ENCODE data around the gene FRMD1.

Gene FRMD1

DNA sequence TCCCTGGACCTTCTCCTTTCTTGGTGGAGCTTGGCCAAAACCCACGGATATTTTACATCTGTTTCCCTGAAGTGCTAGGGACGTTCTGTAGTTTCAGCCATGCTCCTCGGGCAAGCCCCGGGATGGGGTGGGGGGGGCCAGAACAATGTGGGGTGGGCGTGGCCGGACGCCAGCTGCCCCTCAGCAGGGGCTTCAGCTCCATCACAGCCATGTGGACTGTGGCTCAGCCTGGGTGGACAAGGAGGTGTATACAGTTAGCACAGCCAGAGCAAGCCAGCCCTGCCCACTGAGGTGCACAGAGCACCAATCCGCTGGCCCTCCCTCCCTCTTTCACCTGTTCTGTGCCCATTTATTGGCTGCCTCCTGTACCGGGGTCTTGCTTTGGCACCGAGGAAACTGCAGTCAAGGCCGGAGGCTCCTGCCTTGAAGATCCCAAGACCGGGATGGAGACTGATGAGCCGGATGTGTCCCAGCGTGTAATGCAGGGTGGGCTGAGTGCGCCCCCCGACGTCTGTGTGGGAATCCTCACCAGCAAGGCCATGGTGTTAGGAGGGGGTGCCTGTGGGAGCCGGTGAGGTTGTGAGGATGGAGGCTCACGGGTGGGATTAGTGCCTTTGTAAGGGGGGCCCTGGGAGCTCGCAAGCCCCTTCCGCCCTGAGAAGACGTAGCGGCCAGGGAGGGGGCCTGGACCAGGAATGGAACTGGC lies 28.0 kb downstream of the FRMD1 start:
- TF ChIP-seq, protein P1, sequence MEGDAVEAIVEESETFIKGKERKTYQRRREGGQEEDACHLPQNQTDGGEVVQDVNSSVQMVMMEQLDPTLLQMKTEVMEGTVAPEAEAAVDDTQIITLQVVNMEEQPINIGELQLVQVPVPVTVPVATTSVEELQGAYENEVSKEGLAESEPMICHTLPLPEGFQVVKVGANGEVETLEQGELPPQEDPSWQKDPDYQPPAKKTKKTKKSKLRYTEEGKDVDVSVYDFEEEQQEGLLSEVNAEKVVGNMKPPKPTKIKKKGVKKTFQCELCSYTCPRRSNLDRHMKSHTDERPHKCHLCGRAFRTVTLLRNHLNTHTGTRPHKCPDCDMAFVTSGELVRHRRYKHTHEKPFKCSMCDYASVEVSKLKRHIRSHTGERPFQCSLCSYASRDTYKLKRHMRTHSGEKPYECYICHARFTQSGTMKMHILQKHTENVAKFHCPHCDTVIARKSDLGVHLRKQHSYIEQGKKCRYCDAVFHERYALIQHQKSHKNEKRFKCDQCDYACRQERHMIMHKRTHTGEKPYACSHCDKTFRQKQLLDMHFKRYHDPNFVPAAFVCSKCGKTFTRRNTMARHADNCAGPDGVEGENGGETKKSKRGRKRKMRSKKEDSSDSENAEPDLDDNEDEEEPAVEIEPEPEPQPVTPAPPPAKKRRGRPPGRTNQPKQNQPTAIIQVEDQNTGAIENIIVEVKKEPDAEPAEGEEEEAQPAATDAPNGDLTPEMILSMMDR (conservative IDR thresholded peaks at IDR 0.05), result no peak
- H3K27ac ChIP-seq, result no peak overlapping the region

DNA sequence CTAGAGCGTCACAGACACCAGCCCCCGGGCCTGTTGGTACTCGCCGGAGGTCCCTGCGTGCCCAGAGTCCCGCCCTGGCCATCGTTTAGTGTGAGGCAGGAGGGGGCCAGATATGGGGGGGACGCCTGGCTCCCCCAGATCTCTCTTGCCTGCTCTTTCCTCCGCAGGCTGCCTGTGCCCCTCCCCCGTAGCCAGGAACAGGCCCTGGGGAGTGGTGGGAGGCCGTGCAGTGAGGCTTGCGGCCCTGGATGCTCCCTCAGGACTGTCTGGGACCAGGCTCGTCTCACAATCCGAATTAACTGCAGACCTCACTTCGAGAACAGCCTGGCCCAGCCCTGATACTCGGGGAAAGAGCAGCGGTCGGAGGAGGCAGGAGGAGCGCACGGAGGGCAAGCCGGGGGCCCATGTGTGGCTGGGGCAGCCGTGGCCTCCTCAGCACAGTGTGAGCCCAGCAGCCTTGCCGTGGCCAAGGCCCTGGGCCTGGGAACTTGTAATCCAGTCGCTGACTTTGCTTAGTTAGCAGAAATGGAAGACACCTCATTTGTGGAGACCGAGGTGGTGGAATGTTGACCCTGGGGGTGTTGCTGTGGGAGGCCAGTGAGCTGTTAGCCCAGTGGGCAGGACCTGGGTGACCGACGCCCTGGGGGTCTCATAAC lies 28.7 kb downstream of the FRMD1 start:
- TF ChIP-seq, protein P1 (conservative IDR thresholded peaks at IDR 0.05), result no peak
- H3K27ac ChIP-seq, result no peak overlapping the region

DNA sequence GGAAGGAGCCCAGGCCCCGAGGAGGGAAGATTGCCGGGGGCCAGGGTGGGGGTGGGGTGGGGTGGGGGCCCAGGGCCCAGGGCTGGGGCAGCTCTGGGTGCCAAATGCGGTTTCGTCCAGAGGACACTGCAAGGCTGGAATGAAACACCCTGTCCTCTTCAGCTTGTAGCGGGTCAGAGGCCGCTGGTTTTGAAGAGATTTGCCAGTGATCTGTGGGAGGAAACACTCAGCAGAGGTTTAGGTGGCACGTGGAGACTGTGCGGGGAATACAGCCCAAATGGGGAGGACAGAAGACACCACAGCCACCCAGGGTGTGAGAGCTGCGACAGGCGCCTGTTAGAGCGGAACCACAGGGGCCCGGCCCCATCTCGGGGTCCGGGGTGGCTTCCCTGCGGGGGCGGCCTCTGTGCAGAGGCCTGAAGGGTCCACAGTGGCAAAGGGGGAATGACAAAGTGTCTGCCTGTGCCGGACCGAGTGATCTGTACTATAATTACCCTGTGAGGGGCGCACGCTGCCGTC lies 29.2 kb downstream of the FRMD1 start:
- H3K27ac ChIP-seq, result no peak overlapping the region
- TF ChIP-seq, protein P1 (conservative IDR thresholded peaks at IDR 0.05), result no peak

DNA sequence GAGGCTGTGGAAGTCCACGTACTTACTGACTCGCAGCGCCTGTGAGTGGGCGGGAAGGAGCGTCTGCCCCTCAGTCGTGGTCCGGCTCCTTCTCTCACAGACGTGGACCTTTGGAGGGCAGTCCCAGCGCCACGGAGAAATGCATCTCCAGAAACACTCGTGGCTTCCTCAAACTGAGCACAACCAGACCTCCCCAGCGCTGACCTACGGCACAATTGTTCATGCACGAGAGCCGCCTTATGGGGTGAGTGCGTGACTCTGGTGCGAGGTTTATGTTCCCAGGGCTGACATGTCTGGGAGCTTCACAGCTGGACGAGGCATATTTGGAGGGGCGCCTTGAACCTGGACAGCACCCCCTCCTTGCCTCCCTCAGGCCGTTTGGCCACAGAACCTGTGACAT lies 29.7 kb downstream of the FRMD1 start:
- TF ChIP-seq, protein P1 (conservative IDR thresholded peaks at IDR 0.05), result no peak
- no peak overlapping the region for H3K27ac ChIP-seq

DNA sequence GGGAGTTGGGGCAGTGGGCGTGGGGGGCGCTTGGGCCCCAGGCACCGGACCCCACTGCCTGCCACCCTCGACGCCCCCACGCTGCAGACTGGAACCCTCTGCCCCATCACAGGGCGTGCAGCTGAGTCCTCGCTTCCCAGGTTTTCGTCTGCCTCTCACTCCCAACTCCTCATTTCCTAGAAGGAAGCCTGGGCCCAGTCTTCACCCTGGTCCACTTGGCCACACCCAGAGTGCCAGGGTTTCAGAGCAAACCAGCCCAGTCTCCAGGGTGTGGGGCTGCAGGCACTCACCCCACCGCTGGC lies 30.3 kb downstream of the FRMD1 start:
- TF ChIP-seq, protein P1 (conservative IDR thresholded peaks at IDR 0.05), result no peak
- no peak overlapping the region for H3K27ac ChIP-seq

DNA sequence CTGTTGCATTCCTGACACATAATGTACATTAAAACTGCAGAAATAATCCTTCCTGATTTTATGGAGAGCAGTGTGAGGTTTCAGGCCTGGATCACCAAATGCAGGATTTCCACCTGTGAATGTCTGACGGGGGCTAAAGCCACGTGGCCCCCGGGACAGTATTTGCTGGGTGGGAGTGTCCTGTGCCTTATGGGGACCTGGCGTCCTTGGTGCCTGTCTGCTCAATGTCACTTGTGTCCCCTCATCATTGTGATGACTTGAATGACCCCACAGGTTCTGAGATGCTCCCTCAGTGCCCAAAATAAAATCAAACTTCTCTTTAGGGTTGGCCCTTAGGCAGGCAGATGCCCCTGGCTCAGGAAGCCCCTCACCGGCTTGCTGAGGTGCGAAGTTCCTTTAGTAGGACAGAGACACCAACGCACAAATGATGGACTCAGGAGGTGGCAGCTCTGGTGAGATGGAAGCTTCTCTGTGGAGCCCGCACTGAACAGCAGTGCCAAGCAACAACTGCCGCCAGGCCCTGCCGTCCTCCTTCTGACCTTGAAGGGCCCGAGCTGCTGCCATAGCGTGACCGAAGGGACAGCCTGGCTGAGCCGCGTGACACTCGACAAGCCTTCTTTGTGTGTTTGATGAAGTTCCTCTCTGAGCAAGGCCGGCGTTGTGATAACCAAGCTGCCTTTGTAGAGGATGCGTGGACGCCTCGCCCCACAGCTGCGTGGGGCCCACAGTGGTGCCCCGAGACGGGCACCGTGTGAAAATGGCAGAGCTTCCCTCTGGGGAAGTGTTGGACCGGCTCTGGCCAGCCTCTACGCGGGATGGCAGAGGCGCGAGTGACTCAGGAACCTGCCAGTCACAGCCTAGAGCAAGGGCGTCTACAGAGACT lies 30.9 kb downstream of the FRMD1 start:
- no peak overlapping the region for H3K27ac ChIP-seq
- TF ChIP-seq, protein P1 (conservative IDR thresholded peaks at IDR 0.05), result no peak

DNA sequence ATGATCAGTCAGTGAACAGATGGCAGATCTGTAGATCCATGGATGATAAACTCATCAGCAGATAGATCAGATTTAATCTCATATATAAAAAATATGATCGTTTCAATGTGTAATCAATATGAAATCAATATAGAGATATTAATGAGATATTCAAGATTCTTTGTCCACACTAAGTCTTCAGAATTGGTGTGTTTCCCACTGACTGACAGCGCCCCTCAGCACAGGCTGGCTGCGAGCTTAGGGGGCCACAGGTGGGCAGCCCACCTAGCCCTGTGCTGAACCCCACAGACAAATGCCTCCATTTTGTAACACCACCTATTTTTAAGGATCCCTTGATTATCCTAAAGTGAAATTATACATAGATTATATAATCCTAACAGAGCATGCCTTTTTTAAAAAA lies 32.3 kb downstream of the FRMD1 start:
- no peak overlapping the region for H3K27ac ChIP-seq
- TF ChIP-seq, protein P1 (conservative IDR thresholded peaks at IDR 0.05), result no peak

All from VCaP (cell line).